Stimulated activated CD4-positive, alpha-beta T cell treated with anti-CD3 and anti-CD28 coated beads, Interleukin-15, amount 100 ng/mL, for 24 hours (primary cell): ENCODE data around the gene PCDHB3.
"Not testable (repeated sequence)": the region's sequence is repeated elsewhere in the genome, so short reads cannot be mapped to it uniquely, and the experiment has no call there.

Source experiments
- DNase-seq: peaks from one replicate; pipeline ENCODE4 v3.0.0-alpha.2; 2020

PCDHB3 gene

GRCh38 chr5:141100243-141100805, at the start of gene PCDHB3:
TSS of gene PCDHB3 (plus strand) at chr5:141100473. CDS start at chr5:141100650, 177 bp downstream.
- peak; percentile 61 for DNase-seq

- no peak for DNase-seq
Observed at GRCh38 chr5:141050622-141051520, 49.4 kb upstream of the PCDHB3 start, which contains the start of gene PCDHB1. TSS of gene PCDHB1 (plus strand) at chr5:141051374. CDS start at chr5:141051471, 97 bp downstream.

DNA sequence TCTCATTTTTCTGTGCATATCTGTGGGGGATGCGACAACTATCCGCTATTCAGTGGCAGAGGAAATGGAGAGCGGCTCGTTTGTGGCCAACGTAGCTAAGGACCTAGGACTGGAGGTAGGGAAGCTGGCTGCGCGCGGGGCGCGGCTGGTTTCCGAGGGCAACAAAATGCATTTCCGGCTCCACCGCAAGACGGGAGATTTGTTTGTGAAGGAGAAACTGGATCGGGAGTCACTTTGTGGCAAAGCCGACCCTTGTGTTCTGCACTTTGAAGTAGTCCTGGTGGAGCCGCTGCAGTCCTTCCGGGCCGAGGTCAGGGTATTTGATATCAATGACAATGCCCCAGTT, 48.8 kb upstream of the PCDHB3 start:
- DNase-seq = no peak

DNA sequence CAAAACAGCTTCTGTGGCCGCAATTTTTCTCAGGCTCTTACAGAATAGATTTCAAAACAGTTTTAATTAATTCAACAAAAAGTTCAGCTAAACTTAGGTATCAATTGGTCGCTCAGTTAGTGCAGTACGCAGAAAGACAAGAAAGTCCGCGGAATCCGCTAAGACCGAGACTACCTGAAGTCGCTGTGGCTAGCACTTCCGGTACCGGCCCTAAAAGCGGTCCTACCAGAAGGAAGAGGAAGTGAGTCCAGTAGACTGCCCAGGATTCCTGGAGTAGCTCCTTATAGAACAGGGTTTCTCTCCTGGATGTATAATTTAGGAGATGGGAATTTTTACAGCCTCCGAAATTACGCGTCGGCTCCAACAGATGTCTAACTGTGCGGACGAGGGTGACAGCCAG, 22.4 kb upstream of the PCDHB3 start:
- no peak for DNase-seq

DNA sequence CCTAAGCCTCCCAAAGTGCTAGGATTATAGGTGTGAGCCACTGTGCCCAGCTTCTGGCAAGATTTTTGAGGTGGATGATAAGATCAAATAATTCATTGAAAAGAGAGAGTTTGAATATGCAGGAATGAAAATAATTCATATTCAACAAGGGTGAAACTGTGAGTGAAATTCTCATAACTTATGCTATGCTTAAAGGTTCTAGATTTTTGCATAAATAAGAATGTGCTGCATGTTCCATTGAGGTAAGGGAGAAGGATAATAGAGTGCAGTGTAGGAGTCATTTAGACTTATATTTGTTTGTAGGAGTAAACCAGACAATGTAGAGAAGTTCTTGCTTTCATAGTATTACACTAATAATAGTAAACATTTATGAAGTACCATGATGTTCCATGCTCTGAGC, 18.0 kb upstream of the PCDHB3 start:
- no peak for DNase-seq

DNA sequence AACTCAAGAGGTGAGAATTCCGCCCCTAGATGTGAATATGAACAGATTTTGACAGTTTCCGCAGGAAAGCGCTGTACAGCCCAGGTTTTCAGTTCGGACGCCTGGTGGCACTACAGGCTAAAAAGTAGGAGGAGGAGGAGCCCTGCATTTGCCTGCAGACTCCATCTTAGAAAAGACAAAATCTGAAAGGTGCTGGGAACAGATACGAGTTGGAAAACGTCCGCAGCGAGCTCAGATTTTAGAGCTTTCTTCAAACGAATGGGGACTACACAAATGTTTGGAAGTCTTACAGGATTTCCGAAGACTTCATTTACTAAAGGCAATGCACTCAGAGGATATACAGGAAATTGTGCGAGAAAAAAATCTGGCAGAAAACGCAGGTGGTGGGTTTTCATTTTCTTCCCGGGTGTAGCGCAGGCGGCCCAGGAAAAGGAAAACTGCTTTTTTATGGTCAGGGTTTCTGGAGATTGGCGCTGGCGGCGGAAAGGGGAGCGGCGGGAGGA, 15.7 kb upstream of the PCDHB3 start:
- peak; percentile 44 for DNase-seq

DNA sequence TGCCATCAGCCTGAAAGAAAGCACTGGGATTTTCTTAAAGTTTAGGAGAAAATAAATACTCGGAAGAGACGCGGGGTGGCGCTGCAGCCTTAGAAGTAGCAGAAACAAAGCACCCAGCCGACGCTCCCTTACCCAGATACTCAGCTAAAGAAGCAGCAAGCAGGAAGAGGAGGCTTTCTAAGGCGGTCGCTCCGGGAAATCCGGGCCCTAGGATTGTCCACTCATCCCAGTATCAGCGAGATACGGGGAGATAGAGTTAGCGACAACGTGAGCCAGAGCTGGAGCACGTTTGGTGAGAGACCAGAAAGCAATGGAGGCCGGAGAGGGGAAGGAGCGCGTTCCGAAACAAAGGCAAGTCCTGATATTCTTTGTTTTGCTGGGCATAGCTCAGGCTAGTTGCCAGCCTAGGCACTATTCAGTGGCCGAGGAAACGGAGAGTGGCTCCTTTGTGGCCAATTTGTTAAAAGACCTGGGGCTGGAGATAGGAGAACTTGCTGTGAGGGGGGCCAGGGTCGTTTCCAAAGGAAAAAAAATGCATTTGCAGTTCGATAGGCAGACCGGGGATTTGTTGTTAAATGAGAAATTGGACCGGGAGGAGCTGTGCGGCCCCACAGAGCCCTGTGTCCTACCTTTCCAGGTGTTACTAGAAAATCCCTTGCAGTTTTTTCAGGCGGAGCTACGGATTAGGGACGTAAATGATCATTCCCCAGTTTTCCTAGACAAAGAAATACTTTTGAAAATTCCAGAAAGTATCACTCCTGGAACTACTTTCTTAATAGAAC, 5.6 kb upstream of the PCDHB3 start, which contains the start of gene PCDHB2:
PCDHB2 (plus strand) TSS at position 135 of the 782 bp plus-strand sequence; CDS start at position 311, 176 bp downstream.
- no peak for DNase-seq

DNA sequence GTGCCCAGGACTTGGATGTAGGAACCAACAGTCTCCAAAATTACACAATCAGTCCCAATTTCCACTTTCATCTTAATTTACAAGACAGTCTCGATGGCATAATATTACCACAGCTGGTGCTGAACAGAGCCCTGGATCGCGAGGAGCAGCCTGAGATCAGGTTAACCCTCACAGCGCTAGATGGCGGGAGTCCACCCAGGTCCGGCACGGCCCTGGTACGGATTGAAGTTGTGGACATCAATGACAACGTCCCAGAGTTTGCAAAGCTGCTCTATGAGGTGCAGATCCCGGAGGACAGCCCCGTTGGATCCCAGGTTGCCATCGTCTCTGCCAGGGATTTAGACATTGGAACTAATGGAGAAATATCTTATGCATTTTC, 5.0 kb upstream of the PCDHB3 start:
- DNase-seq = no peak

DNA sequence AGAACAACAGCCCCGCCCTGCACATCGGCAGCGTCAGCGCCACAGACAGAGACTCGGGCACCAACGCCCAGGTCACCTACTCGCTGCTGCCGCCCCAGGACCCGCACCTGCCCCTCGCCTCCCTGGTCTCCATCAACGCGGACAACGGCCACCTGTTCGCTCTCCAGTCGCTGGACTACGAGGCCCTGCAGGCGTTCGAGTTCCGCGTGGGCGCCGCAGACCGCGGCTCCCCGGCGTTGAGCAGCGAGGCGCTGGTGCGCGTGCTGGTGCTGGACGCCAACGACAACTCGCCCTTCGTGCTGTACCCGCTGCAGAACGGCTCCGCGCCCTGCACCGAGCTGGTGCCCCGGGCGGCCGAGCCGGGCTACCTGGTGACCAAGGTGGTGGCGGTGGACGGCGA, 4.1 kb upstream of the PCDHB3 start:
- not testable (repeated sequence) for DNase-seq

GRCh38 chr5:141096586-141096985, 3.7 kb upstream of the PCDHB3 start:
- not testable (repeated sequence) for DNase-seq

DNA sequence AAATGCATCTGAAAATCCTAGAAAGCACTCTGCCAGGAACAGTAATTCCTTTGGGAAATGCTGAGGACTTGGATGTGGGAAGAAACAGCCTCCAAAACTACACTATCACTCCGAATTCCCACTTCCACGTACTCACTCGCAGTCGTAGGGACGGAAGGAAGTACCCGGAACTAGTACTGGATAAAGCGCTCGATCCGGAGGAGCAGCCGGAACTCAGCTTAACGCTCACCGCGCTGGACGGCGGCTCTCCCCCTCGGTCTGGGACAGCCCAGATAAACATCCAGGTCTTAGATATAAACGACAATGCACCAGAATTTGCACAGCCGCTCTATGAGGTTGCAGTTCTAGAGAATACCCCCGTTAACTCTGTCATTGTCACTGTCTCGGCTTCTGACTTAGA, 786 bp downstream of the PCDHB3 start:
- no peak for DNase-seq

GRCh38 chr5:141102070-141102469, 1.8 kb downstream of the PCDHB3 start:
- not testable (repeated sequence) for DNase-seq

GRCh38 chr5:141102471-141102870, 2.2 kb downstream of the PCDHB3 start:
- DNase-seq = not testable (repeated sequence)

DNA sequence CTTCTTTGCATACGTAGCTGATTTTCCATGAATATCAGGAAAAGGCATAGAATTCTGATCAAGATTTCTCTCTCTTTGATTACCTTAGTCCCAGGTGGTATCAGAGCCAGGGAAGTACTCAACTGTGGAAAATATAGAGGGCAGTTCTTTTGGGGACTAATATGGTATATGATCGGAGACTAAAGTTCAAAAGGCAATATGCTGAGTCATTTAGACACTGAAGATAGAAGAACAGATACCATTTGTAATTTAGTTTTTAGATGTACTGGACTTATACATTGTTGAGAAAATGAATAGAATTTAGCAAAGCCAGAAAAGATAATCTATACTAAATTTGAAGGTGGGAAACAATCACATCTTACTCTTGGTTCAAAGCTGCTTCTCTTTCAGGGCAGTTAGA, 5.1 kb downstream of the PCDHB3 start:
- no peak for DNase-seq

- no peak for DNase-seq
Observed at GRCh38 chr5:141119250-141119649, 19.0 kb downstream of the PCDHB3 start.

- DNase-seq = peak; percentile 5
Observed at GRCh38 chr5:141121563-141121962, 21.3 kb downstream of the PCDHB3 start, which contains the start of gene PCDHB4. TSS of gene PCDHB4 (plus strand) at chr5:141121818. CDS start at chr5:141121999, 181 bp downstream.

GRCh38 chr5:141121985-141122384, 21.7 kb downstream of the PCDHB3 start:
- DNase-seq = no peak

- not testable (repeated sequence) for DNase-seq
Observed at GRCh38 chr5:141123396-141124135, 23.3 kb downstream of the PCDHB3 start.

DNA sequence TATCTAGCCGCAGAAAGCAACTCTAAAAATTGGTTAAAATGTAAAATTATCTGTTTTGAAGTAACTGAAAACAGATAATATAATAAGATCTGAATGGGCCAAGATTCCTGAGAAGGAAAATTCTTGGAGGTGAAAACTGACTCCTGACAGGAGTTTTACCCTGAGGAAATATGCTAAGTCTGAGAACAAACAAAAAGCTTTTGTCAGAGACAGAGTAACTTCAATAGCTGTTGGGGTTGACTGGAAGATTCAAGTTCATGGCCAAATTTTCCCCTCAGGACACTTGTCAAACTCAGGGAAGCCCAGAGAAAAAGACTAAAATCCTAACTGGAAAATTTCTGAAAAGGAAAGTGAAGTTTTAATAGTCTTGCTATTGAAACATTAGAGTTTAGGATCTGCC, 27.0 kb downstream of the PCDHB3 start:
- no peak for DNase-seq

- peak; percentile 7 for DNase-seq
Observed at GRCh38 chr5:141135030-141135717, 34.9 kb downstream of the PCDHB3 start, which contains the start of gene PCDHB5. TSS of gene PCDHB5 (plus strand) at chr5:141135206. CDS start at chr5:141135435, 229 bp downstream.

- no peak for DNase-seq
Observed at GRCh38 chr5:141135718-141136266, 35.5 kb downstream of the PCDHB3 start.
